HG02943 (cell line): ENCODE results near the gene ZMYND15.

Source experiments
- ATAC-seq: cut with Tn5 transposase; IDR thresholded peaks from one replicate; pipeline ENCODE4 v1.9.1; 2021; ENCODE audit warnings: mild to moderate bottlenecking, low read depth, moderate library complexity; ENCODE audit not compliant: unreplicated experiment

ZMYND15 gene

DNA sequence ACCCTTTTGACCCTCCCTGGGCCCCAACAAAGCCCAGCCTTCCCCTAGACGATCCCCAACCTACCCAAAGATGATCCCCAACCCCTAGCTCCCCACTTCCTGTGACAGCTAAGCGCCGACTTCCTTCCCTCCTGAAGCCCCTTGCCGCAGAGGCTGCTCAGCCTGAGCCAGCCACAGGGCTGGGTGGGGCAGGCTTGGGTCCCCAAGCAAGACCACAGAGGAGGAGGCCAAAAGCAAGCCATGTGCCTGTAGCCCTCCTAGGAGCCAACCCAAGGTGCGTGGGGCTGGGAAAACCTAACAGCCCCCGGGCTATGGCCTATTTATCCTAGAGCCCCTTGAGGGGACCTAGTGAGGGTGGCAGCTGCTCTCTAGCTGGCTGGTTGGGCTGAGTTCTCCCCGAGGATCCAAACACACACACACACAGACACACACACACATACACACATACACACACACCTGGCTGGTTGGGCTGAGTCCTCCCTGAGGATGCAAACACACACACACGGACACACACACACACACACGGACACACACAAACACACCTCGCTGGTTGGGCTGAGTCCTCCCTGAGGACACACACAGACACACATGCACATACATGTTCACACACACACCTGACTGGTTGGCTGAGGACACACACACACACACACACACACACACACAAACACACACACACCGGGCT is 24.4 kb upstream of the ZMYND15 start:
- ATAC-seq: no peak

DNA sequence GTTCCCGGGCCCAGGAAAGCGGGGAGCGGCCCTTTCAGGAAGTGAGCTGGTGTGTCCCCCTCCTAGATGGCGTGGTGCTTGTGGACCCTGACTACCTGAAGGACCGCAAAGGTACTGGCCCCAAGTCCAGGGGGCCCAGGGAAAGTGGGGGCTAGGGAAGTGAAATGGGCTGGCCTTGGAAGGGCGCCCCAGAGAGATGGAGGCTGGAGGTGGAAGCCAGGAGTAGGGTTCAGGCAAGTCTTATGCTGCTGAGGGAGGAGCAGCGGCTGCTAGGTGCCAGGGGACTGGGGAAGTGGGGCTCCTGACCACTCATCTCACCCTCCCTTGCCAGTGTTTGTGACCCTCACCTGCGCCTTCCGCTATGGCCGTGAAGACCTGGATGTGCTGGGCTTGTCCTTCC is 23.6 kb upstream of the ZMYND15 start:
- no peak for ATAC-seq

DNA sequence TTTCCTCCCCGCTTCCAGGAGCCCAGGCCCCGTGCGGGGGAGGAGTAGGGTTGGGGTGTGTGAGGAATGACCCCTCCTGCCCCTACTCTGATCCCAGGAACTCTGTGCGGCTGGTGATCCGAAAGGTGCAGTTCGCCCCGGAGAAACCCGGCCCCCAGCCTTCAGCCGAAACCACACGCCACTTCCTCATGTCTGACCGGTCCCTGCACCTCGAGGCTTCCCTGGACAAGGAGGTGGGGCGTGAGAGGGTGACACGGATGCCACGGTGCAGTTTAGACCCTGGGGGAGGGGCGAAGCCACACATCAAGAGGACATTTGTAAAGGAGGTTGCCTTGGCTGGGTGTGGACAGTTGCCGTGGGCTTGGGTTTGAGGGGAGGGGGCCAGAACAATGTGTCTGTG is 21.8 kb upstream of the ZMYND15 start:
- ATAC-seq: no peak

DNA sequence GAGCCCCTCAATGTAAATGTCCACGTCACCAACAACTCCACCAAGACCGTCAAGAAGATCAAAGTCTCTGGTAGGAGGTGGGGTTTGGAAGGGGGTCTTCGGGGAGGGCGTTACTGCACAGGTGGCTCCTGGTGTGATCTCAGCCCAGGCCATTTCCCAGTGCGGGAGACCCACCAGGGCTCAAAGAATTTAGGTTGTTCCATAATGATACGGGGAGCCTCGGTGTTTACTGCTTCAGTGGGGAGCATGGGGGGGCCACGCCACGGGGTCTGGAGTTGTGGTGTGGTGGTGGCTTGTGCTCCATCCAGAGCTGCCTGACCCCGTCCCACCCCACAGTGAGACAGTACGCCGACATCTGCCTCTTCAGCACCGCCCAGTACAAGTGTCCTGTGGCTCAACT is 21.4 kb upstream of the ZMYND15 start:
- no peak for ATAC-seq

DNA sequence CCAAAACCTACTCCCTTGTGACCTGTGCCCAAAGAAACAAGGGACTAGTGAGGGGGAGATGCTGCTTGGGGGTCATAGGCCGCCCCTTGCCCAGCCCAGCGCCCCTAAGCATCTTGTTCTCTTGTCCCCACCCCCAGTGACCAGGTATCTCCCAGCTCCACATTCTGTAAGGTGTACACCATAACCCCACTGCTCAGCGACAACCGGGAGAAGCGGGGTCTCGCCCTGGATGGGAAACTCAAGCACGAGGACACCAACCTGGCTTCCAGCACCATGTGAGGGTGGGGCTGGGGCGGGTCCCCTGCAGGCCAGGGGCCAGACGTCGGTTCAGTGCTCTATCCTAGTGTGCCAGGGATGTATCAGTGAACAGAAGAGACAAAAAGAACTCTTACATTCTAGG is 20.5 kb upstream of the ZMYND15 start:
- ATAC-seq: no peak

DNA sequence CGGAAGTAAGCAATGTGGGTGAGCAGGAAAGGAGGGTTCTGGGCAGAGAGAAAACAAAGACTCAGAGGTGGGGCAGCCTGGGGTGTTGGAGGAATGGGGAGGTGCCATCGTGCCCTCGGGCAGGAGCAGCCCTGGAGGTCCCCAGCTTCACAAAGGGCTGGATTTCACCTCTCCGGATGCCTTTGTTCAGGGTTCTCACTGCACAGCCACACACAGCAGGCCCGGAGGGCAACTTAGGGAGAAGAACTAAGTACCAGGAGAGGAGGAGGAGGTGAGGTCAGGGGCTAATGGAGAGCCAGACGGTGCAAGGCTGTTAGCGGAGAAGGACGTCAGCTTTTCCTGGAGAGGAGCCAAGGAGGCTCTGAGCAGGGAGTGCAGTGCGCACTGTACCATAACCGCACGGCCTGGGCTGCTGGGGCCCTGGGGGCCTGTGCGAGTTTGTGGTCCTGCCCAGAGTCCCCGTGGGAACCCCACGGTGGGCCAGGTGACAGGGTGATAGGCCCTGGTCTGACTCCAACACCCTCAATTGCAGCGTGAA is 19.9 kb upstream of the ZMYND15 start:
- ATAC-seq: no peak

DNA sequence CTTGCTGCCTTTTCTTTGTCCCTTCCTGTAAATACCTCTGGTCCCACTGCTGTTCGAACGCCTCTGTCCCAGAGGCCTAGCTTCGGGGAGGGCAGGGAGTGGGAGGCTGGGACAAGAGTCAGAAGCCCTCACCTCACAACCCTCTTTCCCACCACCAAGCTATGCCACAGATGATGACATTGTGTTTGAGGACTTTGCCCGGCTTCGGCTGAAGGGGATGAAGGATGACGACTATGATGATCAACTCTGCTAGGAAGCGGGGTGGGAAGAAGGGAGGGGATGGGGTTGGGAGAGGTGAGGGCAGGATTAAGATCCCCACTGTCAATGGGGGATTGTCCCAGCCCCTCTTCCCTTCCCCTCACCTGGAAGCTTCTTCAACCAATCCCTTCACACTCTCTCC is 18.8 kb upstream of the ZMYND15 start:
- no peak for ATAC-seq

DNA sequence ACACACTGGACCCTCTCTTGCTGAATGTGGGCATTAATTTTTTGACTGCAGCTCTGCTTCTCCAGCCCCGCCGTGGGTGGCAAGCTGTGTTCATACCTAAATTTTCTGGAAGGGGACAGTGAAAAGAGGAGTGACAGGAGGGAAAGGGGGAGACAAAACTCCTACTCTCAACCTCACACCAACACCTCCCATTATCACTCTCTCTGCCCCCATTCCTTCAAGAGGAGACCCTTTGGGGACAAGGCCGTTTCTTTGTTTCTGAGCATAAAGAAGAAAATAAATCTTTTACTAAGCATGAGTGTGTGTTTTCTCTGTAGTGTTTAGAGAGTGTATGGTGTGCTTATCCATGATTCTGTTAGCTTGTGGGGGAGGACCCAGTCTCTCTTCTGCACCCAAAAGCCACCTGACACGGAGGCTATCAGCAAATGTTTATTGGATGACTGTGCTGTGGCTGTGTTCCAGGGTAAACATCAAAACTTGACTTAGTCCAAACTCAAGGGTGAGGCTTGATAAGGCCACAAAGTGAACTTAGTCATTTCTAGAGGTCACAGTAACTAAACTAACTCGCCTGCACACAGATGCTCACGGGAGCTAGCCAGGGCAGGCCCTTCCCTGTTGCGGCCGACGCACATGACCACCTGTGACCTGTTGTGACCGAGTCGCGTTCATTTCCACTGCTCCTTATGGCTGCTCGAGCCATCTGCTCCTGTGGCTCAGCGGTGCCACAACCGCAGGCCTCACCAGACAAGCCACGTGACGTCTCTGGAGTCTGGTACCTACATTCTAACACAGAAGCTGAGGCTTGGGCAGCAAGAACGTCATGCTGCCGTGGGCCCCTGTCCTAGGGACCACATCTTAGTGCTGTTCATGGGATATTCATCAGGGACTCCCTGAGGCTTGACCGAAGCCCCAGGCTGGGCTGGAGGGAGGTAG is 18.2 kb upstream of the ZMYND15 start:
- ATAC-seq: no peak

DNA sequence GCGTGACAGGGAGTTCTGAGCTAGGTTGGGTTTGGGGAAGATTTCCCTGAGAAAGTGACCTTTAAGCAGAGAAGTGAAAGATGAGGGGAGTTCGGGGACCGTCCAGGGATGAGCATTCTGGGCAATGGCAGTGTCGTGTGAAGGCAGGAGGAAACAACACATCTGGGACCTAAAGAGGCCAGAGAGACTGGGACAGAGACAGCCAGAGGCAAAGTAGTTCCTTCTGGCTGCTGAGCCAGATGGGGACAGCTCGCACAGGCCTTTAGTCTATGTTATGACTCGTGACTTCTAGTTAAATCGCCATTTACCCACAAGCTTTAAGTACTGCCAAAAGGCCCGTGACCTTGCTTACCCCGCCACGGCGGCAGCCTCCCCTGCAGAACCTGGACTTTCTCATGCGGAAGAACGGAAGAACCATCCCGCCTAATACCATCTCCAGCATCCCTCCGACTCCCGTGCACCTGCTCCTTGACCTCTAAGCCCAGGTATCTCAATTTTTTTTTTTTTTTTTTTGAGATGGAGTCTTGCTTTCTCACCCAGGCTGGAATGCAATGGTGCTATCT is 16.9 kb upstream of the ZMYND15 start:
- ATAC-seq: no peak

DNA sequence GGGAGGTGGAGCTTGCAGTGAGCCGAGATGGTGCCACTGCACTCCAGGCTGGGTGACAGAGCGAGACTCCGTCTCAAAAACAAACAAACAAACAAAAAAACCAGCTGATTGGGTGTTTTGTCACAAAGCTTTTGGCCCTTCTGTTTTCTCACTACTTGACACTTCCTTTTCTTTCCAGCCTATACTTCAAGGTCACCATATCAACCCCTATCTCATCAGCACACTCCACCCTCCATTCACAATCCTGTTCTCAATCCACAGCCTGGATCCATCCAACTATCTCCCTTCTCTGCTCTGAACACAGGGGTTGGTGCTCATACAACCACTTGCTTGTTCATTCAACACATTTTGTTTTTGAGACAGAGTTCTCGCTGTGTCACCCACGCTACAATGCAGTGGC is 15.0 kb upstream of the ZMYND15 start:
- ATAC-seq: no peak

DNA sequence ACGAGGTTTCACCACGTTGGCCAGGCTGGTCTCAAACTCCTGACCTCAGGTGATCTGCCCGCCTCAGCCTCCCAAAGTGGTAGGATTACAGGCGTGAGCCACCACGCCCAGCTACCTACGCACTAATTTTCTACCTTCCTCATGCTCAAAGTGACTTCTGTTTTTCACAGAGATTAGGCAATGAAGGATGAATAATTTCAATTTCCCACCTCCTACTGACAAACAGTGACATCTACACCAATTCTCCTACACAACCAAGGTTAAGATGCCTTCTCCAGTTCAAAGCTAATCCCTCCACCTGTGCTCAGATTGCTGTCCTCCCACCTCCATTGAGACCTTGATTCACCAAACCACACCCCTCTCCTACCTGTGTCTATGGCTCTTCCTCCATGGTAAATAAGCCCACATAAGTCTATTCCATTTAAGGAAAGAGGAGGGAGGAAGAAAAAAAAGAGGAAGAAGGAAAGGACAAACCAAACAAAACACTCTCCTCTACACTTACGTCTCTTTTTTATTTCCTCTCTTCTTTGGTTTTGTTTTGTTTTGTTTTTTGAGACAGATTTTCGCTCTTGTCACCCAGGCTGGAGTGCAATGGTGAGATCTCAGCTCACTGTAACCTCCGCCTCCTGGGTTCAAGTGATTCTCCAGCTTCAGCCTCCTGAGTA is 13.9 kb upstream of the ZMYND15 start:
- no peak for ATAC-seq

DNA sequence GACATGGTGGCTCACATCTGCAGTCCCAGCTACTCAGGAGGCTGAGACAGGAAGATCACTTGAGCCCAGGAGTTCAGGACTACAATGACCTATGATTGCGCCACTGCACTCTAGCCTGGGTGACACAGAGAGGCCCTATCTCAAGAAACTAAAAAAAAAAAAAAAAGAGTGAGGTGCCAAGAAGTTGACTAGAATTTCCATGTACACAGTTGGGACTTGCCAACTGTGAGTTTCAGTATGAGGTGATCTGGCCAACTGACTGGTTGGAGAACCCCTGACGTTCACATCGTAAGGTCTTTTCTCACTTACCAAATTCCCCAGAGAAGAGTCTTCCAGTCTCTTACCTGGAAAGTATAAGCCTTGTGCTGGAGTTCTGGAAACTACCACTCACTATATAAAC is 11.5 kb upstream of the ZMYND15 start:
- no peak for ATAC-seq

DNA sequence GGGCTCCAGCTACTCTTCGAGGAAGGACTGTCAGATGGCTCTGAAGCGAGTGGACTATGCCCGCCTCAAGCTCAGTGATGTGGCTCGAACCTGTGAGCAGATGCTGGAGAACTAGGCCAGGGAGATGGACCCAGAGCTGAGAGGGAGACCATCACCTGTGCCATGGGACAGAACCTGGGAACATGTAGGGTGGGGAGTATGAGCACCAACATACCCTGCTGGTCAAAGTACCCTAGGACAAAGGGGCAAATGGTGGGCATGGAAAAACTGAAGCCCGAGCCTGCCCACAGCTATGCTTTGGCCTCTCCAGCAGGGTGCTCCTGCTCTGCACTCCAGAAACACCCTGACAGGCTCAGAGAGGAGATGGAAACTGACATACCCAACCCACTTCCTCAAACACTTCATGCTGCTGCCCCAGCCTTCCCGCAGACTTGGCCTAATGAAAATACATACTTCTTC is 6.5 kb upstream of the ZMYND15 start:
- ATAC-seq: no peak

DNA sequence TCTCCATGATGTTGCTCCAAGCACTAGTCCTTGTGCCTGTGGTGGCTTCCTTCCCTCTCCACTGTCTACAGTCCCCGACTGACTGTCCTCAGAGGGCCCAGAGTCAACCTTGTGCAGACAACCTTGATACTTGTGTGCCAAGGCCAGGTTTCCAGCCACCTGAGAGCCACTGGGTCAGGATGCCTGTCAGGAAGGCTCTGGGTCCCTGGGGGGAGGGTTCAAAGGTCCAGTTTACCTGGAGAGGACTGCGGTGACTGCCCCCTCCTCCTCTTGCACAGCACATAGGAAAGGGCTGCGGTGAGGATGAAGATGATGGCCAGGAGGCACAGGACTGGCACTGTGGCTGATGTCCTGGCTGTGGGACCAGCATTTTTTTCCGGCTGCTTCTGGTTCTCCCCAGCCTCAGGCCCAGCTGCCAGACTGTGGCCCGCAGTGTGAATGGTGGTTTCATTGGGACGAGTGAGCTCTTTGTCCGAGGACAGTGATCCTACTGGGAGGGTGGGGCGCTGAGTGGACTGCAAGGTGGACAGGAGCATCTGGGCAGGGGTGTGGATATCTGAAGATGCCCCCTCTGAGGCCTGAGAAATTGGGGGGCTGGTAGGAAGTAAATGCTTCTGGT is 4.7 kb upstream of the ZMYND15 start:
- ATAC-seq: no peak

DNA sequence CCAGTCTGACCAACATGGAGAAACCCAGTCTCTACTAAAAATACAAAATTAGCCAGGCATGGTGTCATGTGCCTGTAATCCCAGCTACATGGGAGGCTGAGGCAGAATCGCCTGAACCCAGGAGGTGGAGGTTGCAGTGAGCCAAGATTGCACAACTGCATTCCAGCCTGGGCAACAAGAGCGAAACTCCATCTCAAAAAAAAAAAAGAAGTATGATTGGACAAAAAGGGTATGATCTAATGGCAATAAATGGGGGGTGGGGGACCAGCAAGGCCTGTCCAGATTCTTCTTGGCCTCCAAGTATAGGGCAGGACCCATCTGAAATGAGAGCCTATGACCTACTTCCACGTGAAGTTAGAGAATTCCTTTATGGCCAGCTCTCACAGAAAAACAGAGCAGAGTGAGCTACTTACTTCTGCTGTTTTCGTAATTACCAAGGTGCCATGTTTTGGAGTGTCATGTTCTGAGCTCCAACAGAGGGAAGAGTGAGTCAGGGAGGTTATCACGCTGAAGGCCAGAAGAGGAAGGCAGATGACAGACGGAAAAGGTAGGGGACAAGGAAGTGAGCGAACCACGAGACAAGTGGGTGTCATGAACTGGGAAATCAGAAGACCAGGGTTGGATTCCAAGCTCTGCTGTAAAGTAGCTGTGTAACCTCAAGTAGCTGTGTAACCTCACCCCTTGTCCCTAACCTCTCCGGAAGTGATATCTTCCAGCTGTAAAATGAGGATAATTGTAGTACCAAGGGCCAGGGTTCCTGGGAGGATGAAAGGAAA is 3.6 kb upstream of the ZMYND15 start:
- no peak for ATAC-seq

DNA sequence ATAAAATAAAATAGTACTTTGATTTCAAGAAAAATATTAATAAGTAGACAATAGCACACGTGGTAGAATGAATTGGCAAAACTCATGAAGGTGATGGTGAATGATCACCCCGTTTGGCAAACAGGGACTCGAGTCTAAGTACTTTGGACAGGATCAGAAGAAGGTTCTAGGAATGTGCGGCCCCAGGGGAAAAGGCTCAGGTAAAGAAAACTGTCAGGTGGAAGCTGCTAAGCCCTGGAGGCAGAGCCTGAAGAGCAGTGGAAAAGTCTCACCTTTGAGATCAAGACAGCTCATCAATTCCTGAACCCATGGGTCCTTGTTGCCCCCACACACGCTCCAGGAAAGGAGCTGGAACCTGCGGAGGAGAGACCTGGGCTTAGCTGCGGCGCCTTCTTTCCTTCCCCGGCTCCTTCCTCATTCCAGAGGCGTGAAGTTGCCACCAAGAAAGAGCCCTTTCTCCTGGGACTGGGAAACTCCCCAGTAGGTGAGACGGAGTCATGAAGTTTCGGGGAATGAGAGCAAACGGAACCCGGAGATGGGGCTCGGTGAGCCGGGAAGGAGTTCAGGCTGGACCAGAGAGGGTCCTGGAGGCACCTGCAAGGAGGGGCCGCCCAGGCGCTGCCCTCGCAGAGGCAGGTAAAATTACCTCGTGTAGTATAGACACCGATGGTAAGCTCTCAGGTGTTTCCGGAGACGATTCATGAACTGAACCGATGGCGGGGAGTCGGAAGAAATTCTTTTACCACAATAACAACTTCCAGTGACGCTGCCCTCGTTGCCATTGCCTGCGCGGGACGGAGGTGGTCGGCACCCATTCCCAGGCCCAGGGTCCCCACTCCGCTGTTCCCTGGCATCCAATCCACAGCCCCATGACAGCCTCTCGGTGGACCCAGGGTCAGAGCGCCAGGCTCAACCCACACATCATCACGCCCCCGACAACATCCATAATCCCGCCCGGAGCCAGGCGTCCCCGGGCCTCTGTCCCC is 1.2 kb upstream of the ZMYND15 start:
- no peak for ATAC-seq

DNA sequence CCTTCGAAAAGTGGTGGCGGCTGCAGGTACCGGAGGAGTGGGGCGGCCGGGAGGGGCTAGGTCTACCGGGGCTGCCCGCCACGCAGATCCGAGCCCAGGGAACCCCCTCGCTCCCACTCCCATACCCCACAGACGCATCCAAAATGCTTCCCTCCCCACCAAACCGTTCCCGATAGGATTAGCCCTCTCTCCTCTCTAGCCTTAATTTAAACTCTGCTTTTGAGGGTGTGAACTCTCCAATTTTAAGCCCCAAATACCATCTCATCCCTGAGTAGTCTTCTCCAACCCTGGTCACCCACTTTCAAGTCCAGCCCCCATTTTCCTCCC is 355 bp downstream of the ZMYND15 start:
- ATAC-seq: no peak

DNA sequence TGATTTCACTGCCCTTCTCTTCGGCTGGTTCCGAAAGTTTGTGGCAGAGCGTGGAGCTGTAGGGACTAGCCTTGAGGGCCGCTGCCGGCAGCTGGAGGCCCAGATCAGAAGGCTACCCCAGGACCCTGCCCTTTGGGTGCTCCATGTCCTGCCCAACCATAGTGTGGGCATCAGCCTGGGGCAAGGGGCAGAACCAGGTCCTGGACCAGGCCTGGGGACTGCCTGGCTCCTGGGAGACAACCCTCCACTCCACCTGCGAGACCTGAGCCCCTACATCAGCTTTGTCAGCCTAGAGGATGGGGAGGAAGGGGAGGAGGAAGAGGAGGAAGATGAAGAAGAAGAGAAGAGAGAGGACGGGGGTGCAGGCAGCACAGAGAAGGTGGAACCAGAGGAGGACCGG is 951 bp downstream of the ZMYND15 start:
- ATAC-seq: no peak

DNA sequence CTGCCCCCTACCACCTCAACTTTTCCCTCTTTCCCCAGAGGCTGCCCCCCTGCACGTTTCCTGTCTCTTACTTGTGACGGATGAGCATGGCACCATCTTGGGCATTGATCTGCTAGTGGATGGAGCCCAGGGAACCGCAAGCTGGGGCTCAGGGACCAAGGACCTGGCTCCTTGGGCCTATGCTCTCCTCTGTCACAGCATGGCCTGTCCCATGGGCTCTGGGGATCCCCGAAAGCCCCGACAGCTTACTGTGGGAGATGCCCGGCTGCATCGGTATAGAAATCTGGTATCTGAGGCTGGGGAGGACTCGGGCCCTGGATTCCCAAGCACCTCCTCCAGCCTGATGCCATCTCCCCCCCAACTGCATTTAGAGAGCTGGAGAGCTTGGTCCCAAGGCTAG is 1.9 kb downstream of the ZMYND15 start:
- ATAC-seq: no peak
